DOHH2 (cell line): Measurements from ENCODE around the gene AP3D1.

ENCODE experiments used
- H3F3A ChIP-seq: fragments of 200-600 bp; sonication (generic), shearing (Covaris generic); 2 replicates; pipeline ENCODE4 v1.6.0; 2016; ENCODE audit warnings: antibody characterized with exemption, mild to moderate bottlenecking; ENCODE audit not compliant: control insufficient read depth, insufficient read depth
- H3K27ac ChIP-seq: fragments of 200-600 bp; sonication (generic); 2 replicates; pipeline ENCODE4 v1.5.1; 2014; ENCODE audit warnings: low read depth, mild to moderate bottlenecking, low read length, moderate library complexity
- H3K27me3 ChIP-seq: fragments of 200-600 bp; sonication (generic); 2 replicates; pipeline ENCODE4 v1.6.1; 2014; ENCODE audit warnings: mild to moderate bottlenecking, low read length, mixed read lengths; ENCODE audit not compliant: control insufficient read depth
- H3K36me3 ChIP-seq: fragments of 200-600 bp; sonication (generic); 2 replicates; pipeline ENCODE4 v1.6.1; 2014; ENCODE audit warnings: mild to moderate bottlenecking, low read length, moderate library complexity, mixed read lengths; ENCODE audit not compliant: control insufficient read depth
- H3K4me1 ChIP-seq: fragments of 200-600 bp; sonication (generic); 2 replicates; pipeline ENCODE4 v1.6.1; 2014; ENCODE audit warnings: mild to moderate bottlenecking, low read length, mixed read lengths; ENCODE audit not compliant: control insufficient read depth
- H3K4me2 ChIP-seq: fragments of 200-600 bp; sonication (generic); 2 replicates; pipeline ENCODE4 v1.6.0; 2014; ENCODE audit warnings: mild to moderate bottlenecking, low read length, moderate library complexity
- H3K4me3 ChIP-seq: fragments of 200-600 bp; sonication (generic); 2 replicates; pipeline ENCODE4 v1.5.1; 2014; ENCODE audit warnings: mild to moderate bottlenecking, low read length, mixed read lengths
- H3K79me2 ChIP-seq: fragments of 200-600 bp; sonication (generic); 2 replicates; pipeline ENCODE4 v1.6.1; 2014; ENCODE audit warnings: mild to moderate bottlenecking, low read length, mixed read lengths; ENCODE audit not compliant: control insufficient read depth
- H3K9me2 ChIP-seq: fragments of 200-600 bp; sonication (generic); replicated peaks from 2 replicates; pipeline ENCODE4 v1.6.1; 2014; ENCODE audit warnings: mild to moderate bottlenecking, low read length, mixed read lengths; ENCODE audit not compliant: control insufficient read depth
- H3K9me3 ChIP-seq: fragments of 200-600 bp; sonication (generic); 2 replicates; pipeline ENCODE4 v1.6.1; 2014; ENCODE audit warnings: antibody characterized with exemption, low read length, mixed read lengths; ENCODE audit not compliant: control insufficient read depth, insufficient read depth
- H4K20me1 ChIP-seq: fragments of 200-600 bp; sonication (generic); 2 replicates; pipeline ENCODE4 v1.6.0; 2014; ENCODE audit warnings: low read depth, mild to moderate bottlenecking, antibody characterized with exemption, low read length, moderate library complexity; ENCODE audit not compliant: control insufficient read depth, insufficient read depth
- CTCF ChIP-seq: fragments of 200-600 bp; sonication (generic); IDR thresholded peaks from one replicate; pipeline ENCODE4 v1.5.1; 2014; ENCODE audit warnings: antibody characterized with exemption, mild to moderate bottlenecking, low read depth, low read length; ENCODE audit not compliant: poor library complexity, severe bottlenecking
- EZH2phosphoT487 ChIP-seq: fragments of 200-600 bp; sonication (generic); IDR thresholded peaks from 2 replicates; pipeline ENCODE4 v1.6.1; 2017; ENCODE audit warnings: borderline replicate concordance, mild to moderate bottlenecking, antibody characterized with exemption, low read length, moderate library complexity, mixed read lengths

Gene AP3D1

GRCh38 chr19:2057484-2058469 lies 93.6 kb downstream of the AP3D1 start:
- Histone ChIP-seq H3K27ac (peak overlapping the region; percentile 97), H3K4me2 (peak overlapping the region; percentile 60; the same call in 1 of the 2 replicates), H3K9me3 (no peaks in the 10 kb centered on the region), H3K36me3 (no peaks in the 10 kb centered on the region; the same call in 1 of the 2 replicates), H3K9me2 (no peaks in the 10 kb centered on the region), H3K79me2 (peaks cover 31% of the 10 kb centered on the region), H3K4me1 (peaks cover 90% of the 10 kb centered on the region), H3K27me3 (no peaks in the 10 kb centered on the region), H4K20me1 (no peaks in the 10 kb centered on the region), H3F3A (peaks cover 40% of the 10 kb centered on the region), H3K4me3 (no peak overlapping the region)
- TF ChIP-seq CTCF (no peak), EZH2phosphoT487 (no peak)

- no peaks in the 10 kb centered on the region; the same call in 1 of the 2 replicates for H3K36me3 ChIP-seq
- peak overlapping the region; percentile 60 for H3K4me2 ChIP-seq
- H3K79me2 ChIP-seq, result peaks cover 22% of the 10 kb centered on the region
- no peaks in the 10 kb centered on the region for H3K9me2 ChIP-seq
- no peak for TF ChIP-seq CTCF
- TF ChIP-seq EZH2phosphoT487, result no peak
- H3K27me3 ChIP-seq, result no peaks in the 10 kb centered on the region
- H3K9me3 ChIP-seq, result no peaks in the 10 kb centered on the region
- no peaks in the 10 kb centered on the region for H4K20me1 ChIP-seq
- peak overlapping the region; percentile 97 for H3K27ac ChIP-seq
- peaks cover 90% of the 10 kb centered on the region for H3K4me1 ChIP-seq
- H3K4me3 ChIP-seq, result peak overlapping the region; percentile 44; the same call in 1 of the 2 replicates
- H3F3A ChIP-seq, result peaks cover 45% of the 10 kb centered on the region
Measured at GRCh38 chr19:2056837-2057192, 94.6 kb downstream of the AP3D1 start.

DNA sequence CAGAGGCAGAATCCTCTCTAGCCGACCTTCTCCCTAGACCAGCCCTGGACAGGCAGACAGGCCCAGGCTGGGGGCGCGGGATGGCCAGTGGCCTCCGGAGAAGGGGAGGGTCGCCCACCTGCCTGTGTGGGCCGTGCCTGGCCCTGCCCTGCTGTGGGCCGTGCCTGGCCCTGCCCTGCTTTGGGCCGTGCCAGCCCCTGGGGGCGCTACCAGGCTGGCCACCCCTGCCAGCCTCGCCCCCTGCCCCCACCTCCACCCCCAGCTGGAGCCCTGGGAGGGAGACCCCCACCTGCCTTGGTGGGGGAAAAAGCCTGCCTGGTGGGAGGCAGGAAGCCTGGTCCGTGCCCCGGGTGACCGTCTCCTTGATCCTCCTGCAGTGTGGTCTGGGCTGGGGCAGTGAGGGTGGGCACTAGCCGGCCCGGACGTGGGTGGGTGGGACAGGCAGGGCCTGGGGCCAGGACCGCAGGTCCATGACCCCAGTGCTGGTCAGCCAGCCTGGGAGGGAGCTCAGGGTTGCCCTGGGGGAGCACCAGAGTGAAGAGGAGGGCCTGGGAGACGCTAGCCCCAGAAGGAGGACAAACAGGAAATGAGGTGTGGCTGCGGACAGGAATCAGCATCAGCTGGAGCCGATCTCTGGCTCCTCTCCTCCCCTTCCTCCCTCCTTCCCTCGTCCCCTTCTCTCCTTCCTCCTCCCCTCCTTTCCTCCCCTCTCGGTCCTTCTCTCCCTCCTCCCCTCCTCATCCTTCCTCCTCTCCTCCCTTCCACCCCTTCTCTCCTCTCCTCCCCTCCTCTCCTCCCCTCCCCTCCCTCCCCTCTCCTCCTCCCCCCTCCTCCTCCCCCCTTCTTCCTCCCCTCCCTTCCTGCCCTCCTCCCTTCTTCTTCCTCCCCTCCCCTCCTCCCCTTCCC lies 95.2 kb downstream of the AP3D1 start:
- Histone ChIP-seq H3K4me2 (peak overlapping the region; percentile 87), H3K4me1 (peaks cover 96% of the 10 kb centered on the region), H4K20me1 (no peaks in the 10 kb centered on the region), H3K27ac (peak overlapping the region; percentile 97), H3K4me3 (peak overlapping the region; percentile 69), H3K36me3 (no peaks in the 10 kb centered on the region; the same call in 1 of the 2 replicates), H3K27me3 (no peaks in the 10 kb centered on the region), H3F3A (peaks cover 49% of the 10 kb centered on the region), H3K79me2 (peaks cover 22% of the 10 kb centered on the region), H3K9me3 (no peaks in the 10 kb centered on the region), H3K9me2 (no peaks in the 10 kb centered on the region)
- TF ChIP-seq EZH2phosphoT487 (no peak), CTCF (peak; percentile 46)
